NCI-H345 (cell line): ENCODE results near the gene ALDH3B2.

ENCODE experiments used
- DNase-seq: peaks from one replicate; lab custom pipeline; 2025; lab: John Stamatoyannopoulos, UW

The ALDH3B2 gene

GRCh38 chr11:67613960-67614715 lies 60.3 kb downstream of the ALDH3B2 start:
- peak; percentile 24 for DNase-seq

- DNase-seq = no peak
Measured at GRCh38 chr11:67613313-67613959, 61.0 kb downstream of the ALDH3B2 start.

- no peak for DNase-seq
Measured at GRCh38 chr11:67612751-67613150, 61.7 kb downstream of the ALDH3B2 start.
